ENCODE results near the gene NIPSNAP2.
"Not testable (repeated sequence)": the region's sequence is repeated elsewhere in the genome, so short reads cannot be mapped to it uniquely, and the experiment has no call there.

GRCh38 chr7:55952352-55952671, 12.1 kb upstream of the NIPSNAP2 start:
- TF ChIP-seq NR2C2 (IDR thresholded peaks at IDR 0.05; ENCODE audit: borderline replicate concordance, control insufficient read depth, insufficient read length, low read depth); CBX3 (IDR thresholded peaks at IDR 0.05; ENCODE audit: borderline replicate concordance, low read depth); TCF12 (IDR thresholded peaks at IDR 0.05; ENCODE audit: low read depth, low read length); IKZF1 (conservative IDR thresholded peaks at IDR 0.05); EED (IDR thresholded peaks at IDR 0.05; ENCODE audit: low read depth); EGR1 (IDR thresholded peaks at IDR 0.05; ENCODE audit: borderline replicate concordance in 1 of 2, low read depth in 2 of 2, low read length in 2 of 2); POLR2A (IDR thresholded peaks at IDR 0.05; ENCODE audit: low read depth, low read length); FOS (IDR thresholded peaks at IDR 0.05; ENCODE audit: borderline replicate concordance, extremely low read depth, insufficient read length); TARDBP (IDR thresholded peaks at IDR 0.05; ENCODE audit: borderline replicate concordance); SIN3A (IDR thresholded peaks at IDR 0.05; ENCODE audit: low read depth, low read length): not testable (repeated sequence)
- TF ChIP-seq, protein P1, sequence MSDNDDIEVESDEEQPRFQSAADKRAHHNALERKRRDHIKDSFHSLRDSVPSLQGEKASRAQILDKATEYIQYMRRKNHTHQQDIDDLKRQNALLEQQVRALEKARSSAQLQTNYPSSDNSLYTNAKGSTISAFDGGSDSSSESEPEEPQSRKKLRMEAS (IDR thresholded peaks at IDR 0.05; ENCODE audit: low read depth, low read length): not testable (repeated sequence)
